ENCODE data around the gene ZSCAN12.

Gene ZSCAN12

DNA sequence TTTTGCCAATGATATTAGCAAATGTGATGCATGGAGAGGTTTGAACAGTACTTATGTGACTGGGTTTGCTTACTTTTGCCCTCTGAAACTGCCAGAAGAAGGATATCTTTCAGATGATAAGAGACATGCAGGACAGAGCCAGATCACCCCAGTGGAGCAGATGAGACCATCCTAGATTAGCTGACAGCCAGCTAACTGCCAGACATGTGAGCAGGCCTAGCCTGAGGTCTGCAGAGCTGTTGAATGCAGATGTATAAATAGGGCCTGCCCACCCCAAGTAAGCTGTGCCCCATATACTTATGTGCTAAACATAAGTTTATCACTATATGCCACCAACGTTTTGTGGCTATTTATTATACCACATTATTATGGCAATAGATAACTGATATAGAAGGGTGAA, 69.5 kb downstream of the ZSCAN12 start:
- Histone ChIP-seq H3K36me3 (ENCODE audit: insufficient read depth, low read length) (0 out of 2 replicates have a peak, but pooled peaks cover 7% of the 10 kb centered on the region), H3K4me2 (ENCODE audit: low read depth, low read length, poor library complexity, severe bottlenecking) (no peak overlapping the region), H4K20me1 (ENCODE audit: insufficient read depth, low read length, poor library complexity, severe bottlenecking) (no peaks in the 10 kb centered on the region), H3K4me3 (ENCODE audit: low read length, poor library complexity, severe bottlenecking) (no peak overlapping the region), H3F3A (ENCODE audit: low read depth) (no peaks in the 10 kb centered on the region), H3K9me2 (replicated peaks; ENCODE audit: low read depth, low read length) (no peaks in the 10 kb centered on the region), H3K79me2 (ENCODE audit: insufficient read depth, low read length) (peaks cover 3% of the 10 kb centered on the region; the same call in 1 of the 2 replicates), H3K4me1 (ENCODE audit: insufficient read depth, low read length, poor library complexity, severe bottlenecking) (peaks cover 15% of the 10 kb centered on the region), H3K27me3 (ENCODE audit: insufficient read depth, low read length, poor library complexity, severe bottlenecking) (peaks cover 4% of the 10 kb centered on the region), H3K9me3 (ENCODE audit: insufficient read depth, low read depth, low read length) (peaks cover 19% of the 10 kb centered on the region; the same call in 1 of the 2 replicates), H3K9ac (ENCODE audit: low read depth, low read length, poor library complexity, severe bottlenecking) (no peak overlapping the region), H2AFZ (ENCODE audit: low read length) (no peak overlapping the region)
- TF ChIP-seq, protein P1, sequence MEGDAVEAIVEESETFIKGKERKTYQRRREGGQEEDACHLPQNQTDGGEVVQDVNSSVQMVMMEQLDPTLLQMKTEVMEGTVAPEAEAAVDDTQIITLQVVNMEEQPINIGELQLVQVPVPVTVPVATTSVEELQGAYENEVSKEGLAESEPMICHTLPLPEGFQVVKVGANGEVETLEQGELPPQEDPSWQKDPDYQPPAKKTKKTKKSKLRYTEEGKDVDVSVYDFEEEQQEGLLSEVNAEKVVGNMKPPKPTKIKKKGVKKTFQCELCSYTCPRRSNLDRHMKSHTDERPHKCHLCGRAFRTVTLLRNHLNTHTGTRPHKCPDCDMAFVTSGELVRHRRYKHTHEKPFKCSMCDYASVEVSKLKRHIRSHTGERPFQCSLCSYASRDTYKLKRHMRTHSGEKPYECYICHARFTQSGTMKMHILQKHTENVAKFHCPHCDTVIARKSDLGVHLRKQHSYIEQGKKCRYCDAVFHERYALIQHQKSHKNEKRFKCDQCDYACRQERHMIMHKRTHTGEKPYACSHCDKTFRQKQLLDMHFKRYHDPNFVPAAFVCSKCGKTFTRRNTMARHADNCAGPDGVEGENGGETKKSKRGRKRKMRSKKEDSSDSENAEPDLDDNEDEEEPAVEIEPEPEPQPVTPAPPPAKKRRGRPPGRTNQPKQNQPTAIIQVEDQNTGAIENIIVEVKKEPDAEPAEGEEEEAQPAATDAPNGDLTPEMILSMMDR (conservative IDR thresholded peaks at IDR 0.05; ENCODE audit: low read length), result no peak
- no peak for TF ChIP-seq EZH2phosphoT487 (IDR thresholded peaks at IDR 0.05; ENCODE audit: borderline replicate concordance)
